DOHH2 (cell line): Measurements from ENCODE around the gene OR10C1.

Source experiments
- CTCF ChIP-seq: fragments of 200-600 bp; sonication (generic); IDR thresholded peaks from one replicate; pipeline ENCODE4 v1.5.1; 2014; ENCODE audit warnings: antibody characterized with exemption, mild to moderate bottlenecking, low read depth, low read length; ENCODE audit not compliant: poor library complexity, severe bottlenecking
- EZH2phosphoT487 ChIP-seq: fragments of 200-600 bp; sonication (generic); IDR thresholded peaks from 2 replicates; pipeline ENCODE4 v1.6.1; 2017; ENCODE audit warnings: borderline replicate concordance, mild to moderate bottlenecking, antibody characterized with exemption, low read length, moderate library complexity, mixed read lengths

GRCh38 chr6:29474996-29475395, 35.9 kb downstream of the OR10C1 start:
- TF ChIP-seq CTCF (no peak), EZH2phosphoT487 (no peak)
